Naive thymus-derived CD4-positive, alpha-beta T cell (primary cell): Measurements from ENCODE around the gene CDK18. TPM values are rescaled to one million over a fixed set of nuclear protein-coding genes. Genes with fewer than 3 reads are reported as not detected.

Experiments
- ATAC-seq: fragments of 150-1000 bp; cut with Tn5 transposase; 2 replicates; pipeline ENCODE4 v1.10.0; 2021; ENCODE audit warnings: mild to moderate bottlenecking, moderate library complexity
- CTCF ChIA-PET: fragments of 350-600 bp; sonication (Branson Sonifier 250); formaldehyde crosslinking; loops from one replicate; lab custom pipeline; 2021; ENCODE audit warnings: antibody characterized with exemption; lab: Charles Lee
- POLR2A ChIA-PET: fragments of 350-600 bp; sonication (Branson Sonifier 250); formaldehyde crosslinking; loops from one replicate; lab custom pipeline; 2021; ENCODE audit warnings: antibody characterized with exemption, inconsistent platforms; lab: Charles Lee
- DNase-seq, 9 donors: peaks; one replicate each; pipeline versions ENCODE4 v3.0.0 to v3.0.0-alpha.2; 2020 to 2022; ENCODE audit warnings: mixed read lengths in 1 of 9
- H3K27ac ChIP-seq: one replicate; pipeline ENCODE4 v1.7.0; 2013; ENCODE audit warnings: mild to moderate bottlenecking, low read depth, low read length, moderate library complexity
- H3K27me3 ChIP-seq, 2 donors: one replicate each; pipeline ENCODE4 v1.7.0; 2013; ENCODE audit warnings: low read length in 2 of 2, mild to moderate bottlenecking in 2 of 2, moderate library complexity in 2 of 2; ENCODE audit not compliant: control insufficient read depth in 2 of 2, insufficient read depth in 2 of 2
- H3K36me3 ChIP-seq, 3 experiments: 1 replicate in 2 of 3; 2 replicates in 1 of 3; pipeline ENCODE4 v1.7.0; 2013; ENCODE audit warnings: low read length in 3 of 3, mild to moderate bottlenecking in 3 of 3, moderate library complexity in 1 of 3; ENCODE audit not compliant: insufficient read depth in 3 of 3, control insufficient read depth in 2 of 3
- H3K4me1 ChIP-seq, 2 donors: one replicate each; pipeline ENCODE4 v1.7.0; 2013; ENCODE audit warnings: low read length in 2 of 2, mild to moderate bottlenecking in 2 of 2, moderate library complexity in 1 of 2; ENCODE audit not compliant: control insufficient read depth in 2 of 2, insufficient read depth in 2 of 2
- H3K4me3 ChIP-seq: 2 replicates; pipeline ENCODE4 v1.7.0; 2013; ENCODE audit warnings: mild to moderate bottlenecking, low read length
- H3K9me3 ChIP-seq, 3 experiments: 1 replicate in 2 of 3; 2 replicates in 1 of 3; pipeline ENCODE4 v1.7.0; 2013; ENCODE audit warnings: low read length in 3 of 3; ENCODE audit not compliant: control insufficient read depth in 2 of 3
- H3K27ac Mint-ChIP-seq, 9 donors: one replicate each; pipeline ENCODE4 v1.8.0; 2020 to 2022; ENCODE audit warnings: mixed read lengths in 9 of 9, mild to moderate bottlenecking in 8 of 9, moderate library complexity in 5 of 9, inconsistent platforms in 2 of 9
- H3K27me3 Mint-ChIP-seq, 5 donors: one replicate each; pipeline ENCODE4 v1.8.0; 2021 to 2022; ENCODE audit warnings: mixed read lengths in 5 of 5, mild to moderate bottlenecking in 1 of 5
- H3K36me3 Mint-ChIP-seq, 5 donors: one replicate each; pipeline ENCODE4 v1.8.0; 2020 to 2022; ENCODE audit warnings: mixed read lengths in 5 of 5, mild to moderate bottlenecking in 3 of 5, inconsistent platforms in 1 of 5
- H3K4me1 Mint-ChIP-seq, 7 donors: one replicate each; pipeline ENCODE4 v1.8.0; 2020 to 2022; ENCODE audit warnings: mixed read lengths in 7 of 7, mild to moderate bottlenecking in 3 of 7, inconsistent platforms in 1 of 7
- H3K4me3 Mint-ChIP-seq, 10 donors: one replicate each; pipeline ENCODE4 v1.8.0; 2020 to 2022; ENCODE audit warnings: mild to moderate bottlenecking in 10 of 10, mixed read lengths in 10 of 10, moderate library complexity in 6 of 10, inconsistent platforms in 2 of 10
- H3K9me3 Mint-ChIP-seq, 11 donors: one replicate each; pipeline ENCODE4 v1.8.0; 2020 to 2022; ENCODE audit warnings: mixed read lengths in 11 of 11, mild to moderate bottlenecking in 4 of 11, inconsistent platforms in 1 of 11, moderate library complexity in 1 of 11
- intact Hi-C, 2 donors: fragments of 100-400 bp; cut with micrococcal nuclease; formaldehyde crosslinking; loops; one replicate each; pipeline ENCODE4 v1.15.1; 2023
- polyA plus RNA-seq, 2 donors: library from polyadenylated mRNA; unstranded; fragments of 300-500 nt; fragmentation: Illumina TruSeq; gene quantifications; one replicate each; pipeline ENCODE4 v1.2.3, GENCODE V29; 2021
- total RNA-seq, 6 experiments: library from RNA in 5 of 6; stranded (reverse) in 5 of 6; gene quantifications; 1 replicate in 5 of 6; 2 replicates in 1 of 6; pipeline ENCODE4 v1.2.3 and lab custom pipeline; 2021 to 2026

CDK18 gene
- total and polyA plus RNA-seq, 7 experiments from 2014 or later: 0.20 to 3.6 (median 2.6) TPM

- Mint-ChIP-seq H3K4me3 (no peak overlapping the region), H3K9me3 (no peaks in the 10 kb centered on the region), H3K27me3 (peaks cover 0 to 3% (median 0%) of the 10 kb centered on the region in 5 donors), H3K4me1 (peaks cover 0 to 5% (median 0%) of the 10 kb centered on the region in 7 donors), H3K36me3 (no peaks in the 10 kb centered on the region), H3K27ac (peak overlapping the region in 2 of 9 donors; percentile 5 to 22)
- Histone ChIP-seq H3K4me1 (no peaks in the 10 kb centered on the region), H3K9me3 (no peaks in the 10 kb centered on the region), H3K27ac (no peak overlapping the region), H3K4me3 (no peak overlapping the region), H3K27me3 (no peaks in the 10 kb centered on the region), H3K36me3 (no peaks in the 10 kb centered on the region)
- CTCF ChIA-PET: interaction anchor here (1.4 kb wide), 1 partner anchor 10 kb away, joined by 4 read pairs; no protein-coding TSS in a partner anchor
- POLR2A ChIA-PET: no interaction called here
- intact Hi-C loops: no loop called here
- DNase-seq (no peak), ATAC-seq (no peak)
Observed at GRCh38 chr1:205514211-205515142, 10.0 kb downstream of the CDK18 start.

GRCh38 chr1:205515781-205516253 is 11.3 kb downstream of the CDK18 start:
- Mint-ChIP-seq H3K9me3 (no peaks in the 10 kb centered on the region), H3K27me3 (peaks cover 0 to 4% (median 0%) of the 10 kb centered on the region in 5 donors), H3K4me3 (no peak overlapping the region), H3K36me3 (no peaks in the 10 kb centered on the region), H3K4me1 (peaks cover 0 to 5% (median 0%) of the 10 kb centered on the region in 7 donors), H3K27ac (no peak overlapping the region)
- no peak overlapping the region for H3K4me3 ChIP-seq
- ATAC-seq: no peak
- POLR2A ChIA-PET: no interaction called here
- H3K9me3 ChIP-seq: no peaks in the 10 kb centered on the region
- H3K4me1 ChIP-seq: no peaks in the 10 kb centered on the region
- intact Hi-C loops: no loop called here
- no peaks in the 10 kb centered on the region for H3K36me3 ChIP-seq
- H3K27me3 ChIP-seq: no peaks in the 10 kb centered on the region
- DNase-seq: no peak
- H3K27ac ChIP-seq: no peak overlapping the region
- CTCF ChIA-PET: interaction anchor here (1.1 to 1.4 kb wide), 2 partner anchors 9 to 30 kb away, joined by 3 to 4 read pairs; no protein-coding TSS in a partner anchor

- Histone ChIP-seq H3K9me3 (no peaks in the 10 kb centered on the region), H3K27ac (no peak overlapping the region), H3K4me1 (no peaks in the 10 kb centered on the region), H3K4me3 (no peak overlapping the region), H3K36me3 (no peaks in the 10 kb centered on the region), H3K27me3 (no peaks in the 10 kb centered on the region)
- H3K9me3 Mint-ChIP-seq: no peaks in the 10 kb centered on the region
- no peaks in the 10 kb centered on the region for H3K36me3 Mint-ChIP-seq
- peaks cover 0 to 5% (median 0%) of the 10 kb centered on the region in 7 donors for H3K4me1 Mint-ChIP-seq
- DNase-seq: no peak
- no peak overlapping the region for H3K27ac Mint-ChIP-seq
- peaks cover 0 to 4% (median 0%) of the 10 kb centered on the region in 5 donors for H3K27me3 Mint-ChIP-seq
- ChIA-PET CTCF (interaction anchor here (1.1 kb wide), 1 partner anchor 30 kb away, joined by 3 read pairs; no protein-coding TSS in a partner anchor), POLR2A (no interaction called here)
- ATAC-seq: no peak
- no peak overlapping the region for H3K4me3 Mint-ChIP-seq
- intact Hi-C loops: no loop called here
Observed at GRCh38 chr1:205516362-205516761, 11.9 kb downstream of the CDK18 start.

GRCh38 chr1:205517288-205517687 is 12.8 kb downstream of the CDK18 start:
- no peaks in the 10 kb centered on the region for H3K36me3 Mint-ChIP-seq
- H3K27me3 ChIP-seq: no peaks in the 10 kb centered on the region
- H3K36me3 ChIP-seq: no peaks in the 10 kb centered on the region
- intact Hi-C loops: no loop called here
- ChIA-PET CTCF (no interaction called here), POLR2A (no interaction called here)
- no peak for DNase-seq
- H3K4me3 ChIP-seq: no peak overlapping the region
- H3K27ac ChIP-seq: no peak overlapping the region
- H3K27me3 Mint-ChIP-seq: peaks cover 0 to 4% (median 0%) of the 10 kb centered on the region in 5 donors
- H3K4me3 Mint-ChIP-seq: no peak overlapping the region
- H3K9me3 ChIP-seq: no peaks in the 10 kb centered on the region
- H3K9me3 Mint-ChIP-seq: no peaks in the 10 kb centered on the region
- H3K4me1 ChIP-seq: no peaks in the 10 kb centered on the region
- no peak for ATAC-seq
- no peak overlapping the region for H3K27ac Mint-ChIP-seq
- H3K4me1 Mint-ChIP-seq: peaks cover 0 to 5% (median 0%) of the 10 kb centered on the region in 7 donors

- no peak for ATAC-seq
Observed at GRCh38 chr1:205517763-205518162, 13.3 kb downstream of the CDK18 start.

GRCh38 chr1:205518661-205519540 is 14.4 kb downstream of the CDK18 start:
- Mint-ChIP-seq H3K36me3 (no peaks in the 10 kb centered on the region), H3K4me3 (no peak overlapping the region), H3K4me1 (peaks cover 0 to 5% (median 0%) of the 10 kb centered on the region in 7 donors), H3K27me3 (peaks cover 0 to 4% (median 0%) of the 10 kb centered on the region in 5 donors), H3K27ac (no peak overlapping the region), H3K9me3 (no peaks in the 10 kb centered on the region)
- no peak overlapping the region for H3K27ac ChIP-seq
- ATAC-seq (no peak), DNase-seq (no peak)
- ChIA-PET CTCF (interaction anchor here (0.7 to 1.5 kb wide), 2 partner anchors 30 to 33 kb away, joined by 3 to 4 read pairs; no protein-coding TSS in a partner anchor), POLR2A (no interaction called here)
- H3K27me3 ChIP-seq: no peaks in the 10 kb centered on the region
- no peaks in the 10 kb centered on the region for H3K4me1 ChIP-seq
- H3K9me3 ChIP-seq: no peaks in the 10 kb centered on the region
- no peaks in the 10 kb centered on the region for H3K36me3 ChIP-seq
- H3K4me3 ChIP-seq: no peak overlapping the region
- intact Hi-C loops: no loop called here

More at GRCh38 chr1:205517763-205518162, 13.3 kb downstream of the CDK18 start:
- Histone ChIP-seq H3K27me3 (no peaks in the 10 kb centered on the region), H3K36me3 (no peaks in the 10 kb centered on the region), H3K4me3 (no peak overlapping the region), H3K27ac (no peak overlapping the region), H3K9me3 (no peaks in the 10 kb centered on the region), H3K4me1 (no peaks in the 10 kb centered on the region)
- H3K27ac Mint-ChIP-seq: no peak overlapping the region
- no peaks in the 10 kb centered on the region for H3K9me3 Mint-ChIP-seq
- peaks cover 0 to 4% (median 0%) of the 10 kb centered on the region in 5 donors for H3K27me3 Mint-ChIP-seq
- H3K36me3 Mint-ChIP-seq: no peaks in the 10 kb centered on the region
- ChIA-PET POLR2A (no interaction called here), CTCF (no interaction called here)
- H3K4me3 Mint-ChIP-seq: no peak overlapping the region
- peaks cover 0 to 5% (median 0%) of the 10 kb centered on the region in 7 donors for H3K4me1 Mint-ChIP-seq
- intact Hi-C loops: no loop called here
- DNase-seq: no peak
